ENCODE results near the gene IKZF5. TPM values are rescaled to one million over a fixed set of nuclear protein-coding genes. Genes with fewer than 3 reads are reported as not detected.

IKZF5 gene, protein sequence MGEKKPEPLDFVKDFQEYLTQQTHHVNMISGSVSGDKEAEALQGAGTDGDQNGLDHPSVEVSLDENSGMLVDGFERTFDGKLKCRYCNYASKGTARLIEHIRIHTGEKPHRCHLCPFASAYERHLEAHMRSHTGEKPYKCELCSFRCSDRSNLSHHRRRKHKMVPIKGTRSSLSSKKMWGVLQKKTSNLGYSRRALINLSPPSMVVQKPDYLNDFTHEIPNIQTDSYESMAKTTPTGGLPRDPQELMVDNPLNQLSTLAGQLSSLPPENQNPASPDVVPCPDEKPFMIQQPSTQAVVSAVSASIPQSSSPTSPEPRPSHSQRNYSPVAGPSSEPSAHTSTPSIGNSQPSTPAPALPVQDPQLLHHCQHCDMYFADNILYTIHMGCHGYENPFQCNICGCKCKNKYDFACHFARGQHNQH
- polyA plus RNA-seq = 10 to 100 TPM in 2 of 3 donors, 1 to 10 TPM in 1; 5.3 to 16.0 (median 12.2) TPM

DNA sequence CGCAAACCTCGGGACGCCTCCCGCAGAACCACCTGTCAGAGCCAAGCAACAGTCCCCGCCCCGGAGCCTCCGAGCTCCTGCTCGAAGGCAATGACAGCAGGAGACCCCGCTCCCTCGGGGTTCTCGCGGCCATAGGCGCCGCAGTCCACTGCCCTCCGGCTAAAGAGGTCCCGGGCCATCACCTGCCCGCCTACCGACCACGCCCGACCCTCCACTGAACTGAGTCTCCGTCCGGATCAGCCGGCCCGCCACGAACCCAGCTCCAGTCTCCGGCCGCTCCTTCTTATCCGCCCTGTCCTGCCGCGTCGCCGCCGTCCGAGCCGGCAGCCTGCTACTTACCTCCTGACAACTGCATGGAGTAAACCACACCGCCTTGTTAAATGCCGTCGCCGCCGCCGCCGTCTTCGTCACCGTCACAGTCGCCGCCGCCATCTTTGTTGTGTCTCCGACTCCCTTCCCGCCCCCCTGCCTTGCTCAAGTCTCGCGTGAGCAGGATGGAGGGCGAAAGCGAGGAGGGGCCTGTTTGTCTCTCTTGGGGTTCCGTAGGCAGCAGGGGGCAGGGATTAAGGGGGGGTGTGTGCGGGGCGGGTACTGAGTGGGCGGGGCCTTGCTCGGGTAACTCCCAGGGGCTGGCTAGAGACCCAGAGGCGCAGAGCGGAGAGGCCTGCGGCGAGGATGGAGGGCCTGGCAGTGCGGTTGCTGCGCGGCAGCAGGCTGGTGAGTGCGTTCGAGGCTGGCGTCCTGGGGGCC lies at the start of gene IKZF5, which contains the start of gene ACADSB:
IKZF5 (minus strand) TSS at position 441 of the 750 bp plus-strand sequence. CDS start 10,170 bp downstream, outside the sequence.
ACADSB (plus strand) TSS at position 652 of the 750 bp plus-strand sequence; CDS start at position 676, 24 bp downstream.
- peaks cover 3 to 7% (median 3%) of the 10 kb centered on the region in 3 donors for H3K36me3 Mint-ChIP-seq
- DNase-seq = peak; percentile 95 to 97 (median 96)
- peaks cover 4 to 6% (median 6%) of the 10 kb centered on the region in 3 donors for H3K27me3 Mint-ChIP-seq (ENCODE audit: low read depth in 3 of 3)
- peak within 1 kb of the TSS; percentile 95 to 100 (median 98) for H3K27ac Mint-ChIP-seq
- peak within 1 kb of the TSS; percentile 93 to 99 (median 98) for H3K4me3 Mint-ChIP-seq
- no peaks in the 10 kb centered on the region for H3K9me3 Mint-ChIP-seq
- peaks cover 49 to 63% of the 10 kb centered on the region in 2 donors for H3K4me1 Mint-ChIP-seq

DNA sequence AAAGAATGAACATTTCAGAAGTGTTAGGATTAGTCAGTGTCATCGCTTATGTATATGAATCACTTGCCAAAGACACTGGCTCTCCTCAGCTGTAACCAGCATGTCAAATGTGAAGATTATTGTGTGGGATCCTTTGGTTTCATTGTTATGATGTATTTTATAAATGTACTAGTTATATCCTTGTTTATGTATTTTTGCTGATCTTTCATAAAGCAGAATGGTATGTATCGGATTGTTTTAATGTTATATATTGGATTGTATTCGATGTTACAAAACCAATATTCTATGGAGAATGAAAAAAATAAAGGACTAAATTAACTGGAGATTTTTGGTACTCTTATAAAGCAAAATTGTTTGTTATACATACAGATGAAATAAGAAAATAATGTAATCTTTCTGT lies 49.4 kb upstream of the IKZF5 start:
- no peak overlapping the region for H3K4me3 Mint-ChIP-seq
- no peaks in the 10 kb centered on the region for H3K9me3 Mint-ChIP-seq
- no peaks in the 10 kb centered on the region for H3K4me1 Mint-ChIP-seq
- H3K27me3 Mint-ChIP-seq (ENCODE audit: low read depth in 3 of 3) = peaks cover 0 to 6% (median 2%) of the 10 kb centered on the region in 3 donors
- no peak for DNase-seq
- H3K27ac Mint-ChIP-seq = no peak overlapping the region
- H3K36me3 Mint-ChIP-seq = peaks cover 14 to 22% (median 21%) of the 10 kb centered on the region in 3 donors

DNA sequence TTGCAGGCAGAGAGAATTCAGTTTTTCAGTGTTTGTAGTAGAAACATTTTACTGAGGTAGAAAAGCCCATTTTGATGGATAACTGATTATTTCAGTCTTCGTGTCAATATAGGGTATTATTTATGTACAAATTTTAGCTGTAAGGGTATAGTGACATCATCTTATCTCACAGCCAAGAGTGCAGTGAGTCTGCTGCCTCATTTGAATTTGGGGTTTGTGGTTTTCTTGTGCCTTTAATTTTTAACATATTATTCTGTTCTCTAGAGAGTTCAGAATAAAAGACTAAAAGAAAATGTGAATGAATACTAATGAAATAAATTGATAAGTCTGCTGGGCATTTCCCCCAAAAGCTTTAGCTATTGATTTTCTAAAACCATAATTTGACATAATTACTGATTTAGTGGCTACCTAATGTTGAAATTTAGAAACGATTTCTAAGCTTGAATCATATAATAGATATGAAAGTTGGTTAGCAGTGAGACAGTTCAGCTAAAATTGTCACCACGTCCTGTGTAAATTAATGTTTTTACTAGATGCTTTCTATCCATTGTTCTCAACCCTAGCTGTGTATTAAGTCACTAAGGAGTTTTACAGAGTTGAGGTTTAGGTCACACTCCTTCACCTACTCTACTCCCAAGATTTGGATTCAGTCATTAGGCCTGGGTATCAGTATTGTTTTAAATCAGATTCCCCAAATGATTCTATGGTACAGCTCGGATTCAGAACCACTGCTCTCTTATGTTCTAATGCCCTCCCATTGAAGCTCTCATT lies 37.6 kb upstream of the IKZF5 start:
- Mint-ChIP-seq H3K27me3 (ENCODE audit: low read depth in 3 of 3) (peaks cover 0 to 2% (median 0%) of the 10 kb centered on the region in 3 donors), H3K36me3 (peaks cover 18 to 49% (median 23%) of the 10 kb centered on the region in 3 donors), H3K4me3 (no peak overlapping the region), H3K4me1 (peaks cover 0 to 2% of the 10 kb centered on the region in 2 donors), H3K9me3 (no peaks in the 10 kb centered on the region), H3K27ac (no peak overlapping the region)
- DNase-seq = no peak

DNA sequence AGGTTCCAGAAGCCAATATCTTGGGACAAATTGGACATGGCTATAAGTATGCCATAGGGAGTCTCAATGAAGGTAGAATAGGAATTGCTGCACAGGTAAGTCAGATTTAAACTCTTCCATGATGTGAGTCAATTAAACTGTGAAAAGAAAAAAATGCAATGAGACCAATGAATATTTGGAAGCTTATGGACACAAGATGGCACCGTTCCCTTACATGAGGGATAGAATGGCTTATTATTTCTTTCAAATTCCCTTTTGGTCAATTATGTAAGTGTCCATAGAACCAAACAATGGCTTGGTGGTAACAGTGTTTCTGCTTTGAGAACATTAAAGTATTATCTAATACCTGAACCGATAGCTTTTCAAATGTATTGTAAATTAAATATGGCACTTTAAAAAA lies 35.8 kb upstream of the IKZF5 start:
- Mint-ChIP-seq H3K4me1 (peaks cover 7 to 13% of the 10 kb centered on the region in 2 donors), H3K27ac (no peak overlapping the region), H3K27me3 (ENCODE audit: low read depth in 3 of 3) (peaks cover 0 to 2% (median 0%) of the 10 kb centered on the region in 3 donors), H3K36me3 (peaks cover 11 to 40% (median 13%) of the 10 kb centered on the region in 3 donors), H3K9me3 (no peaks in the 10 kb centered on the region), H3K4me3 (no peak overlapping the region)
- DNase-seq = no peak

DNA sequence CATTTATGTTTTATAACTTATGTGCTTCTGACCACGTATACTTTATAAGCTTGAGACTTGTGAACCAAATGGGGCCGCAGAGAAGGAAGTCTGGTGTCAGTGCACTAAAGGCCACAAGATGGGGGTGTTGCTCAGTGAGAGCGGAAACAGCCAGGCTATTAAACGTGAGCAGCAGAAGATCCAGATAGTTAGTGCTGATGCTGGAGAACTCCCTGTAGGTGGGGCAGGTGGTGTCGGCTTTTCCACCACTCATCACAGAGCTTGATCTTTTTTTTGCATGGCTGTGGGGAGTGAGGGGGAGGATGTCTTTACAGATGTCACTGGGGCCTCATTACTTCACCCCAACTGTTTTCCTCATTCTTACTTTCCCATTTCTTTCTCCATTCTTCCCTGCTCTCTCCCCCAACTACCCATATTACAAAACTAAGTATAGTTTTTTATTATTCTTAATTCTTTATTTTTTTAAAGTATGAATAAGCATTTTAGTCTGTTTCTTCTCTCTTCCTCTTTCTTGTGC lies 34.9 kb upstream of the IKZF5 start:
- peaks cover 0 to 2% (median 0%) of the 10 kb centered on the region in 3 donors for H3K27me3 Mint-ChIP-seq (ENCODE audit: low read depth in 3 of 3)
- DNase-seq = peak; percentile 17 to 30 (median 18)
- H3K27ac Mint-ChIP-seq = no peak overlapping the region
- no peak overlapping the region for H3K4me3 Mint-ChIP-seq
- H3K9me3 Mint-ChIP-seq = no peaks in the 10 kb centered on the region
- H3K4me1 Mint-ChIP-seq = peaks cover 16 to 22% of the 10 kb centered on the region in 2 donors
- H3K36me3 Mint-ChIP-seq = peaks cover 9 to 42% (median 11%) of the 10 kb centered on the region in 3 donors

- H3K9me3 Mint-ChIP-seq = no peaks in the 10 kb centered on the region
- H3K4me3 Mint-ChIP-seq = no peak overlapping the region
- H3K36me3 Mint-ChIP-seq = peaks cover 4 to 41% (median 6%) of the 10 kb centered on the region in 3 donors
- H3K4me1 Mint-ChIP-seq = peaks cover 20 to 27% of the 10 kb centered on the region in 2 donors
- H3K27me3 Mint-ChIP-seq (ENCODE audit: low read depth in 3 of 3) = no peaks in the 10 kb centered on the region
- no peak for DNase-seq
- no peak overlapping the region for H3K27ac Mint-ChIP-seq
Measured at GRCh38 chr10:123042708-123043408, 34.3 kb upstream of the IKZF5 start.

DNA sequence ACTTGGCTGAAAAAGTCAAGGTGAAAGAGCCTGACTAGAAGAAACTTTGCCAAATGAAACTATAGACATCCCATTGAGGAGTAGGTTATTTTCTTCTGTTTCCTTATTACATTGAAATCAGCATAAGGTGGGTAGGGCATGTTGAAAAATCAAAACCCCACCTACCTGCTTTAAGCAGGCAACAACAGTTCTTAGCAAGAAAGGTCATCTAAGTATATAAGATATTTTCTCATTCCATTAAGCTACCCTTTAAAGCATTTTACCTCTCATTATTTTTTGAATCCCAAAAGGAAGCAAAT lies 31.0 kb upstream of the IKZF5 start:
- peaks cover under 1 to 44% (median 11%) of the 10 kb centered on the region in 3 donors for H3K36me3 Mint-ChIP-seq
- H3K27ac Mint-ChIP-seq = peak overlapping the region in 5 of 6 donors; percentile 3 to 90 (median 82)
- H3K4me1 Mint-ChIP-seq = peaks cover 20 to 27% of the 10 kb centered on the region in 2 donors
- no peaks in the 10 kb centered on the region for H3K27me3 Mint-ChIP-seq (ENCODE audit: low read depth in 3 of 3)
- peak overlapping the region; percentile 63 to 75 (median 68) for H3K4me3 Mint-ChIP-seq
- H3K9me3 Mint-ChIP-seq = no peaks in the 10 kb centered on the region
- no peak for DNase-seq

DNA sequence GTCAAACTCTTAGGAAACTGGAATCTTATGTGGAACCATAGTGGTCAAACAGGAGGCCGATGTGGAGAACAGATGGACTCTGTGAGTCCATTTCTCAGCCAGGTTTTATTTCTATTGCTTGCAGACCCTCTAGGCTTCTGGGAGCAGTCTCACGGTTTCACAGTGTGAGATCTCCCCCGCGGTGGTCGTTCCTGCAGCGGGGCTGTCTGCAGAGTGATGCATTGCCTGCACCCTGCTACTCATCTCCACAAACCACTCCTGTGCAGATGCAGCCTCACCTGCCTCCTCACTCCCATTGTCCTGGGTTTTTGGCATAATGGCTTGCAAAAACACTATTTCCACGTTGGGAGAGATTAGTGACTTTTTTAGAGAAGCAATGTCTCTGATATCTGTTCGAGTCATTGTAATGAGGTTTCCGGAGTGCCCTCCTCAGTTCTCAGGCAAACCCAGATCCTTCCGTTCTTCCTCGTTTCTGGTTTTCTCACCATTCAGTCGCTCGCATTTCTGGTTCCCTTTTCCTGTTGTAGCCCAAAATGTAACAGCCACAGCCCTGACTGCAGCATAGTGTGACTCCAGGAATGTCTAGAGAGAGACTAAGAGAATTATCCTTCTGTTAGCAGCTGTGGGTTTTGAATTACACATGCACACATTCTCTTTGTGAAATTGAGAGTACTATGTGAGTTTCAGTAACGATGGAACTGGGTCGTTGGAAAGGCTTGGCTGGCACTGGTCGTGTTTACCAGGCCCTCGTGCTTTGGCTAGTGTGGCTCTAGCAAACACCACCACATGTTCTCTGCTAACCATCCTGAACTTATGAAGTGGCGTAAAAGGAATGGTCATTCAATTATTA lies 30.4 kb upstream of the IKZF5 start:
- Mint-ChIP-seq H3K27ac (peak overlapping the region; percentile 3 to 90 (median 79)), H3K36me3 (peaks cover 4 to 44% (median 11%) of the 10 kb centered on the region in 3 donors), H3K27me3 (ENCODE audit: low read depth in 3 of 3) (no peaks in the 10 kb centered on the region), H3K9me3 (no peaks in the 10 kb centered on the region), H3K4me3 (peak overlapping the region; percentile 63 to 75 (median 68)), H3K4me1 (peaks cover 20 to 27% of the 10 kb centered on the region in 2 donors)
- peak; percentile 4 to 15 (median 5) for DNase-seq

GRCh38 chr10:123035467-123036086 lies 27.0 kb upstream of the IKZF5 start:
- H3K27me3 Mint-ChIP-seq (ENCODE audit: low read depth in 3 of 3) = no peaks in the 10 kb centered on the region
- no peaks in the 10 kb centered on the region for H3K9me3 Mint-ChIP-seq

DNA sequence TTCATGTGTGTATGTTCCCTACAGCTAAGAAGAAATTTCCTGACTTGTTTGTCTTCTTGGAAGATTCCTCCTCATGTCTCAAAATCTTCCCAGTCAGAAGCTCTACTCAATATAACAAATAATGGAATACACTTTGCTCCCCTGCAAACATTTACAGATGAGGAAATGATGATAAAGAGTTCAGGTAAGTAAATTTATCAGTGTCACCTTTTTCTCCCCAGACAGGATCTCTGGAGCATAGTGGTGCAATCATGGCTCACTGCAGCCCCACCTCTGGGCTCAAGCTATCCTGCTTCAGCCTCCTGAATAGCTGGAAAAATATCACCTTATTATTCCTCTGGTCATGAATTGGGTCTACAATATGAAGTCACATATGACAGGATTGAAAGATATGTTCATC lies 25.7 kb upstream of the IKZF5 start:
- H3K4me1 Mint-ChIP-seq = peaks cover 13 to 15% of the 10 kb centered on the region in 2 donors
- peaks cover 8 to 37% (median 15%) of the 10 kb centered on the region in 3 donors for H3K36me3 Mint-ChIP-seq
- H3K4me3 Mint-ChIP-seq = no peak overlapping the region
- no peaks in the 10 kb centered on the region for H3K9me3 Mint-ChIP-seq
- no peaks in the 10 kb centered on the region for H3K27me3 Mint-ChIP-seq (ENCODE audit: low read depth in 3 of 3)
- no peak for DNase-seq
- no peak overlapping the region for H3K27ac Mint-ChIP-seq

More at GRCh38 chr10:123035467-123036086, 27.0 kb upstream of the IKZF5 start:
- H3K4me1 Mint-ChIP-seq = peaks cover 18 to 21% of the 10 kb centered on the region in 2 donors
- no peak overlapping the region for H3K27ac Mint-ChIP-seq
- H3K36me3 Mint-ChIP-seq = peaks cover 8 to 33% (median 15%) of the 10 kb centered on the region in 3 donors
- no peak overlapping the region for H3K4me3 Mint-ChIP-seq
- no peak for DNase-seq

DNA sequence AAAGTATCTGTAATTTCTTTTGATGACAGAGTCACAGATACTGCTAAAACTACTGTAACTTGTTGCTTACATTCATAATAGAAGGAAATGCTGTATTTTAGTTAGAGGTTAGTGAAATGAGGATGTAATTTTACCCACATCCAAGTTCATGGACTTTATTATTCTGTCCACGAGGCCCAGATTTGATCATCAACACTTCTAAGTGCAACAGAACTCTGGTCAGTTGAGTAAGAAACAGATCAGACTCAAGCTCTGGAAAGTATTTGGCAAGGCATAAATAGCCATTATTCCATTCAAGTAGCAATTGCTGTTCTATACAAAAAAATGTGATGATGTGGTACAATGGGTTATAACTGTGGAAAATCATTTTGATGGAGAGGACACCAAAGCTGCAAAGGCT lies 22.5 kb upstream of the IKZF5 start:
- Mint-ChIP-seq H3K4me1 (peaks cover 0 to 5% of the 10 kb centered on the region in 2 donors), H3K4me3 (no peak overlapping the region), H3K27me3 (ENCODE audit: low read depth in 3 of 3) (no peaks in the 10 kb centered on the region), H3K36me3 (peaks cover 4 to 22% (median 14%) of the 10 kb centered on the region in 3 donors), H3K9me3 (no peaks in the 10 kb centered on the region), H3K27ac (peak overlapping the region in 1 of 6 donors; percentile 45)
- DNase-seq = no peak

Data from immature natural killer cell (primary cell).